SU-DHL-6 (cell line): ENCODE results near the gene FAM237B.

Experiments
- H2AFZ ChIP-seq: fragments of 200-600 bp; sonication (generic); 2 replicates; pipeline ENCODE4 v1.6.1; 2014; ENCODE audit warnings: low read depth, mild to moderate bottlenecking, moderate library complexity, mixed read lengths, antibody characterized with exemption, low read length; ENCODE audit not compliant: severe bottlenecking
- H3F3A ChIP-seq: fragments of 200-600 bp; shearing (Covaris generic); 2 replicates; pipeline ENCODE4 v1.6.0; 2016; ENCODE audit warnings: antibody characterized with exemption, mild to moderate bottlenecking; ENCODE audit not compliant: insufficient read depth
- H3K27ac ChIP-seq: fragments of 200-600 bp; sonication (generic); 2 replicates; pipeline ENCODE4 v1.5.1; 2016; ENCODE audit warnings: low read depth, mild to moderate bottlenecking, low read length, moderate library complexity, mixed read lengths
- H3K27me3 ChIP-seq: fragments of 200-600 bp; sonication (generic), shearing (Covaris generic); 2 replicates; pipeline ENCODE4 v1.6.0; 2014; ENCODE audit warnings: mild to moderate bottlenecking, low read length
- H3K36me3 ChIP-seq: fragments of 200-600 bp; sonication (generic); 2 replicates; pipeline ENCODE4 v1.6.1; 2014; ENCODE audit warnings: mild to moderate bottlenecking, low read length, mixed read lengths
- H3K4me2 ChIP-seq: fragments of 300-600, 200-600 bp; shearing (Covaris generic), sonication (generic); 2 replicates; pipeline ENCODE4 v1.6.0; 2014; ENCODE audit warnings: low read length, low read depth, mild to moderate bottlenecking; ENCODE audit not compliant: poor library complexity, severe bottlenecking
- H3K4me3 ChIP-seq: fragments of 200-600 bp; sonication (generic); 2 replicates; pipeline ENCODE4 v1.5.1; 2014; ENCODE audit warnings: antibody characterized with exemption, low read length, mild to moderate bottlenecking, mixed read lengths; ENCODE audit not compliant: insufficient read depth, poor library complexity, severe bottlenecking
- H3K79me2 ChIP-seq: fragments of 200-600 bp; sonication (generic); 2 replicates; pipeline ENCODE4 v1.6.1; 2014; ENCODE audit warnings: mild to moderate bottlenecking, low read length, moderate library complexity; ENCODE audit not compliant: insufficient read depth
- H3K9ac ChIP-seq: fragments of 200-600 bp; sonication (generic); 2 replicates; pipeline ENCODE4 v1.7.0; 2014; ENCODE audit warnings: mild to moderate bottlenecking, low read length
- H3K9me2 ChIP-seq: fragments of 200-600 bp; sonication (generic); replicated peaks from 2 replicates; pipeline ENCODE4 v1.6.1; 2014; ENCODE audit warnings: low read length; ENCODE audit not compliant: insufficient read depth
- H3K9me3 ChIP-seq: fragments of 200-600 bp; sonication (generic); 2 replicates; pipeline ENCODE4 v1.6.1; 2014; ENCODE audit warnings: low read length, mixed read lengths; ENCODE audit not compliant: insufficient read depth
- H4K20me1 ChIP-seq: fragments of 200-600 bp; sonication (generic); 2 replicates; pipeline ENCODE4 v1.6.1; 2014; ENCODE audit warnings: low read depth, mild to moderate bottlenecking, antibody characterized with exemption, low read length, moderate library complexity, mixed read lengths
- EZH2phosphoT487 ChIP-seq: fragments of 200-600 bp; sonication (generic), shearing (Covaris generic); conservative IDR thresholded peaks from 2 replicates; pipeline ENCODE4 v1.6.1; 2018; ENCODE audit warnings: mild to moderate bottlenecking, antibody characterized with exemption, low read length, moderate library complexity, mixed read lengths
- TF ChIP-seq, protein P1 (sequence below): fragments of 200-600 bp; sonication (generic); IDR thresholded peaks from one replicate; pipeline ENCODE4 v1.5.1; 2017; ENCODE audit warnings: antibody characterized with exemption, mild to moderate bottlenecking, low read length, moderate library complexity; ENCODE audit not compliant: insufficient read depth, poor library complexity, severe bottlenecking

Gene FAM237B

DNA sequence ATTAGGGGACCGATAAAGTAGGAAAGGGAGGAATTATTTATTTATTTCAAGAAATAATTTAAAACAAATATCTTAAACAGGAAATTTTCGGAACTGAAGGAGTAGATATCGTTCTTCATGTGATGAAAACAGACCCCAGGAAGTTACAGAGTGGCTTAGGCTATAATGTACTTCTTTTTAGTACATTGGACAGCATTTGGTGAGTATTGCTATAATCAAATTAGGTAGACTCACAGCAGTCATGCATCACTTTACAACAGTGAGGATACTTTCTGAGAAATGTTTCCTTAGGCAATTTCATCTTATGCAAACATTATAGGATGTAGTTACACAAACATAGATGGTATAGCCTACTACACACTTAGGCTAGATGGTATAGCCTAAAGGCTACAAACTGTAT is 33.0 kb downstream of the FAM237B start:
- Histone ChIP-seq H3K27ac (no peak overlapping the region), H3F3A (no peaks in the 10 kb centered on the region), H3K36me3 (no peaks in the 10 kb centered on the region), H3K9ac (no peak overlapping the region), H3K4me3 (no peak overlapping the region), H4K20me1 (no peaks in the 10 kb centered on the region), H3K9me2 (no peaks in the 10 kb centered on the region), H3K4me2 (no peak overlapping the region), H2AFZ (no peak overlapping the region), H3K27me3 (no peaks in the 10 kb centered on the region), H3K79me2 (no peaks in the 10 kb centered on the region), H3K9me3 (peaks cover 9% of the 10 kb centered on the region)
- TF ChIP-seq EZH2phosphoT487: no peak
- TF ChIP-seq, protein P1, sequence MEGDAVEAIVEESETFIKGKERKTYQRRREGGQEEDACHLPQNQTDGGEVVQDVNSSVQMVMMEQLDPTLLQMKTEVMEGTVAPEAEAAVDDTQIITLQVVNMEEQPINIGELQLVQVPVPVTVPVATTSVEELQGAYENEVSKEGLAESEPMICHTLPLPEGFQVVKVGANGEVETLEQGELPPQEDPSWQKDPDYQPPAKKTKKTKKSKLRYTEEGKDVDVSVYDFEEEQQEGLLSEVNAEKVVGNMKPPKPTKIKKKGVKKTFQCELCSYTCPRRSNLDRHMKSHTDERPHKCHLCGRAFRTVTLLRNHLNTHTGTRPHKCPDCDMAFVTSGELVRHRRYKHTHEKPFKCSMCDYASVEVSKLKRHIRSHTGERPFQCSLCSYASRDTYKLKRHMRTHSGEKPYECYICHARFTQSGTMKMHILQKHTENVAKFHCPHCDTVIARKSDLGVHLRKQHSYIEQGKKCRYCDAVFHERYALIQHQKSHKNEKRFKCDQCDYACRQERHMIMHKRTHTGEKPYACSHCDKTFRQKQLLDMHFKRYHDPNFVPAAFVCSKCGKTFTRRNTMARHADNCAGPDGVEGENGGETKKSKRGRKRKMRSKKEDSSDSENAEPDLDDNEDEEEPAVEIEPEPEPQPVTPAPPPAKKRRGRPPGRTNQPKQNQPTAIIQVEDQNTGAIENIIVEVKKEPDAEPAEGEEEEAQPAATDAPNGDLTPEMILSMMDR: no peak

DNA sequence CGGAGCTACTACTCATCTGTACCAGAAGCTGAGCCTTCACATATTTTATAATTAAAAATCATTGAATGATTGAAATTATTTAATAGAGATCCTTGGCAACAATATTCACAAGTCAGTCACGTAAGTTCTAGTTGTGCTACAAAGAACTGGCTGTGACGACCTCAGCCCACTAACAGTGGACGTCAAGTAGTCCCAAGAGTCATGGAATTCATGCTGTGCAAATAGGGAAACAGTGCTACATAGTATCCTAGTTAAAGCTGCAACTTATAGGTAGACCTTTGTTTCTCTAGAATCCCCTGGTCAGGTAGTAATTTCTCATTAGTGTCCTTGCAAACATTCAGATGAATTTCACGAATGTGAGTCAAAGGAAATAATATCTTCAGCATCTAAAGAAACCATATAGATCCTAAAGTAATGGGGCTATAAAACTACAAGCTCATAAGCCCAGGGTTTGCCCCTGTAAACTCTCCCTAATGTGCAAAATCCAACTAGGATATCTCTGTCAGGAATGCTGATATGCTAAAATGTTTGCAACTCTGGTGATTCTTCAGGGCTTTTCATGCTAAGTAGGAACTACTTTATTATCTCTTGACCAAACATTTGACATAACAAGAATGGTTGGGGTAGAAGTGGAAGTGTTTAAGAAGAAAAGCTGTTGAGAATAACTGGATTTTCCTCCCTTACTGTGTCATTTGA is 44.9 kb downstream of the FAM237B start:
- Histone ChIP-seq H4K20me1 (peaks cover 3% of the 10 kb centered on the region; the same call in 1 of the 2 replicates), H3K79me2 (no peaks in the 10 kb centered on the region), H3F3A (no peaks in the 10 kb centered on the region), H2AFZ (no peak overlapping the region), H3K9me2 (no peaks in the 10 kb centered on the region), H3K4me3 (no peak overlapping the region), H3K9ac (no peak overlapping the region), H3K36me3 (no peaks in the 10 kb centered on the region), H3K27me3 (no peaks in the 10 kb centered on the region), H3K9me3 (no peaks in the 10 kb centered on the region), H3K27ac (no peak overlapping the region), H3K4me2 (no peak overlapping the region)
- TF ChIP-seq, protein P1: no peak
- no peak for TF ChIP-seq EZH2phosphoT487

DNA sequence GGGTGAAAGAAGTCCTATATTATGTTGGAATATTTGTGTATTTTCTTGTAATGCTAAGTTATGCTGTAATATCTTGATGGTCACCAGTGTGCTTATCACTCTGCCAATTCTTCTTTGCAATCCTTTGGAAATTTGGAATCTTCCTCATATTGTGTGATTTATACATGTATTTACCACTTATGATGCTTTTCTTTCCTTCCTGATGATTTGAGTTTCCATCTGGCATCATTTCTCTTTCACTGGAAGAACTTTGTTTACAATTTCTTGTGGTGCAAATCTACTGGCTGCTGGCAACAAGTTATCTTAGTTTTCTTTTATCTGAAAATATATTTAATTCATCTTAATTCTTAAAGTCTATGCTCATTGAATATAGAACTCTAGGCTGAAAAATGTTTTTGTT is 46.9 kb downstream of the FAM237B start:
- no peak for TF ChIP-seq EZH2phosphoT487
- TF ChIP-seq, protein P1: no peak
- Histone ChIP-seq H3K27ac (no peak overlapping the region), H3K9me3 (no peaks in the 10 kb centered on the region), H3K36me3 (no peaks in the 10 kb centered on the region), H3K9me2 (no peaks in the 10 kb centered on the region), H3K79me2 (no peaks in the 10 kb centered on the region), H3K4me3 (no peak overlapping the region), H3K27me3 (no peaks in the 10 kb centered on the region), H3K4me2 (no peak overlapping the region), H3F3A (no peaks in the 10 kb centered on the region), H3K9ac (no peak overlapping the region), H4K20me1 (peaks cover 3% of the 10 kb centered on the region; the same call in 1 of the 2 replicates), H2AFZ (no peak overlapping the region)
